Measurements from ENCODE around the gene MLIP.

Gene MLIP

DNA sequence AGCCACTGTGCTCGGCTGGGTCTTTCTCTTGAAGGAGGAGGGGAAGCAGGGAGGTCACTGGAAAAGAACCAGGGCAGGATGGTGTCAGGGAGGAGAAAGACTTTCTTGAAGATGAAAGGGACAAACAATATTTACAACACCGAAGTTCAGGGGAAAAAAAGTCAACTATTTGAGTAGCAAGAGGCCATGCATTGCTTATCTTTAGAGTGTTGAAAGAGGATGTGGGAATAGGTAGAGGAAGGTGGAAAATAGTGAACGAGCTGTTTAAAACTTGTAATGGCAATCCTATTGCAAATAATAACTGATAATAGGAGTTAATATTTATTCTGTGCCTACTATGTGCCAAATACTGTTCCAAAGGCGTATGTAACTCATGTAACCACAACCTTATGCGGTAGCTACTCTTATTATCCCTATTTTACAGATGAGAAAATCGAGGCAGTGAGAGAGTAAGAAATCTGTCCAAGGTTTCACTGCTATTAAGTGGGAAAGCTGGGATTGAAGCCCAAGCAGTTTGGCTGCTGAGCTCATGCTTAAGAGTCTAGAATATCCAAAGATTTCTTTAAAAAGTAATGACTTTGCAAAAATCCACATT is 12.7 kb upstream of the MLIP start:
- ChIA-PET POLR2A (no interaction called here), CTCF (no interaction called here)
- TF ChIP-seq FOXK2 (IDR thresholded peaks at IDR 0.05) (no peak), SP1 (IDR thresholded peaks at IDR 0.05) (no peak), ZNF384 (IDR thresholded peaks at IDR 0.05) (no peak), CTBP1 (IDR thresholded peaks at IDR 0.05; ENCODE audit: borderline replicate concordance) (no peak), L3MBTL2 (conservative IDR thresholded peaks at IDR 0.05) (no peak), LEF1 (IDR thresholded peaks at IDR 0.05; ENCODE audit: borderline replicate concordance) (no peak), SUZ12 (IDR thresholded peaks at IDR 0.05) (no peak)
- DNase-seq (ENCODE audit: extremely low spot score), result no peak

DNA sequence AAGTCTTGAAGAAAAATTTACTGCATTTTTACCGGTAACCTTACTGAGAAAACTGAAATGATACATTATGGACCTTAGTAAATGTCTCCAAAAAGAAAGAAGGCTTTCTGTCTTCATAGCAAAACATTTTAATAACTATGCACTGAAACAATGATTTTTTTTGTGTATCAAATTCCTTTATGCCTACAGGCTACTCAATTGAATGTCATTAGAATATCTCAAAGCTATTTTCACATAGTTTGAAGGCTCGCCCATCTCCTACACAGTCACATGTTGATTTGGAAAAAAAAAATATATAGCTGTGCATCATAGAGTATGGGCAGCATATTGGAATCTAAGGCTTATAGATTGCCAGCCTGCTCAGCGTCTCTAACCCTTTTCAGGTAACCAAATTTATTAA is 12.0 kb upstream of the MLIP start:
- POLR2A ChIA-PET, result no interaction called here
- TF ChIP-seq ELF4 (IDR thresholded peaks at IDR 0.05) (no peak), SUZ12 (IDR thresholded peaks at IDR 0.05) (no peak), LEF1 (IDR thresholded peaks at IDR 0.05; ENCODE audit: borderline replicate concordance) (no peak), L3MBTL2 (conservative IDR thresholded peaks at IDR 0.05) (no peak), SP1 (IDR thresholded peaks at IDR 0.05) (no peak), NFRKB (IDR thresholded peaks at IDR 0.05) (no peak), ARNT (IDR thresholded peaks at IDR 0.05) (no peak), BHLHE40 (IDR thresholded peaks at IDR 0.05; ENCODE audit: borderline replicate concordance) (no peak), CTBP1 (IDR thresholded peaks at IDR 0.05; ENCODE audit: borderline replicate concordance) (no peak), PKNOX1 (IDR thresholded peaks at IDR 0.05) (no peak), FOXM1 (IDR thresholded peaks at IDR 0.05; ENCODE audit: borderline replicate concordance) (no peak), TARDBP (IDR thresholded peaks at IDR 0.05) (no peak)
- DNase-seq (ENCODE audit: extremely low spot score), result no peak
- CTCF ChIA-PET, result no interaction called here

DNA sequence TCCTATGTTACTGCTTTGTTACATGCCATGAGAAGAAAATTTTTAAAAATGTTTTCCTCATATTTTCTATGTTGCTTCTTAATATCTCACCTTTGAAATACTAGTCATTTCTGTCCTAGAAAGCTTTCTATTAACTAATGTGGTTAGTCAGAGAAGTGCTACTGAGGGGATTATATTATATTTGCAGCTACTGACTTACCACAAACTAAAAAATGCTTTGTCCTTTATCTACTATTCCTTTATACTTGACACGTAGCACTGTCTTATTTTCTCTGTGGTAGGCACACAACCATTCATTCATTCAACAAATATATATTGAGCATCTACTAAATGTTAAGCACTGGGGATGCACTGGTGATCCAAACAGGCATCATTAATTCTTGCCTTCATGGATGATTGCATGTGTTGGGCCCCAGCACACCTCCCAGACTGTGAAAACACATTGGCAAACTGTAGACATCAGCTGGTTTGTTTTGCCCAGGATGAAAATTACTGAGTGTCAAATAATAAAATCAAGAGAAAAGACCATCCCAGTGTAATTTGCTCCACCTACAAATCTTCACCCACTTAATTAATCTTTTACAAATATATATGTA is 10.7 kb upstream of the MLIP start:
- no peak for TF ChIP-seq ELF4 (IDR thresholded peaks at IDR 0.05)
- ChIA-PET POLR2A (no interaction called here), CTCF (no interaction called here)
- no peak for DNase-seq (ENCODE audit: extremely low spot score)

DNA sequence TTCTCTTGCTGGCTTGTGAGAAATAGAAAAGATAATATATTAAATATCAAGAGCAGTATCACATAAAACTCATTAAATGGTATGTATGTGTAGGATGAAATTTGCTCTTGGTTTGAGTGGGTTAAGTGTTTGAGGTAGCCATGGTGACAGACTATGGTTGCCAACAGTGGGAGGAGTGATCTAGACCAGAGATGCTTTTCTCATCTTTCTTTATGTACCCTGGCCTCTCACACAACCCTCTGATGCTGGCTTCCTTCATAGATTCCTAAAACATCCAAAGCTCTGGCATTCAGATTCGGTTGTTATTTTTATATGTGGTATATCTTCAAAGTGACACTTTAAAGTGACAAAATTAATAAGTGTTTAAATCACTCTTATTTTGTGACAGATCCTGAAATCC is 9.0 kb upstream of the MLIP start:
- TF ChIP-seq CTBP1 (IDR thresholded peaks at IDR 0.05; ENCODE audit: borderline replicate concordance) (no peak), LEF1 (IDR thresholded peaks at IDR 0.05; ENCODE audit: borderline replicate concordance) (no peak), SUZ12 (IDR thresholded peaks at IDR 0.05) (no peak), ZNF384 (IDR thresholded peaks at IDR 0.05) (no peak), BHLHE40 (IDR thresholded peaks at IDR 0.05; ENCODE audit: borderline replicate concordance) (no peak), ELF4 (IDR thresholded peaks at IDR 0.05) (no peak), FOXK2 (IDR thresholded peaks at IDR 0.05) (no peak), L3MBTL2 (conservative IDR thresholded peaks at IDR 0.05) (no peak)
- CTCF ChIA-PET, result no interaction called here
- POLR2A ChIA-PET, result no interaction called here
- no peak for DNase-seq (ENCODE audit: extremely low spot score)

GRCh38 chr6:54103497-54103896 is 7.7 kb upstream of the MLIP start:
- ChIA-PET CTCF (no interaction called here), POLR2A (no interaction called here)
- no peak for DNase-seq (ENCODE audit: extremely low spot score)
- TF ChIP-seq ARNT (IDR thresholded peaks at IDR 0.05) (no peak), L3MBTL2 (conservative IDR thresholded peaks at IDR 0.05) (no peak), FOXK2 (IDR thresholded peaks at IDR 0.05) (no peak), ELF4 (IDR thresholded peaks at IDR 0.05) (no peak), ZNF384 (IDR thresholded peaks at IDR 0.05) (no peak), NFRKB (IDR thresholded peaks at IDR 0.05) (no peak), HDGF (IDR thresholded peaks at IDR 0.05; ENCODE audit: borderline replicate concordance) (no peak), FOXA1 (IDR thresholded peaks at IDR 0.05) (no peak), SP1 (IDR thresholded peaks at IDR 0.05) (no peak), SUZ12 (IDR thresholded peaks at IDR 0.05) (no peak), BHLHE40 (IDR thresholded peaks at IDR 0.05; ENCODE audit: borderline replicate concordance) (no peak), LEF1 (IDR thresholded peaks at IDR 0.05; ENCODE audit: borderline replicate concordance) (no peak)

GRCh38 chr6:54106727-54107126 is 4.5 kb upstream of the MLIP start:
- ChIA-PET POLR2A (no interaction called here), CTCF (no interaction called here)
- TF ChIP-seq BHLHE40 (IDR thresholded peaks at IDR 0.05; ENCODE audit: borderline replicate concordance) (no peak), FOXA1 (IDR thresholded peaks at IDR 0.05) (no peak), FOXM1 (IDR thresholded peaks at IDR 0.05; ENCODE audit: borderline replicate concordance) (no peak), SUZ12 (IDR thresholded peaks at IDR 0.05) (no peak), HDGF (IDR thresholded peaks at IDR 0.05; ENCODE audit: borderline replicate concordance) (no peak), ARNT (IDR thresholded peaks at IDR 0.05) (no peak), ZNF384 (IDR thresholded peaks at IDR 0.05) (no peak)
- no peak for DNase-seq (ENCODE audit: extremely low spot score)

DNA sequence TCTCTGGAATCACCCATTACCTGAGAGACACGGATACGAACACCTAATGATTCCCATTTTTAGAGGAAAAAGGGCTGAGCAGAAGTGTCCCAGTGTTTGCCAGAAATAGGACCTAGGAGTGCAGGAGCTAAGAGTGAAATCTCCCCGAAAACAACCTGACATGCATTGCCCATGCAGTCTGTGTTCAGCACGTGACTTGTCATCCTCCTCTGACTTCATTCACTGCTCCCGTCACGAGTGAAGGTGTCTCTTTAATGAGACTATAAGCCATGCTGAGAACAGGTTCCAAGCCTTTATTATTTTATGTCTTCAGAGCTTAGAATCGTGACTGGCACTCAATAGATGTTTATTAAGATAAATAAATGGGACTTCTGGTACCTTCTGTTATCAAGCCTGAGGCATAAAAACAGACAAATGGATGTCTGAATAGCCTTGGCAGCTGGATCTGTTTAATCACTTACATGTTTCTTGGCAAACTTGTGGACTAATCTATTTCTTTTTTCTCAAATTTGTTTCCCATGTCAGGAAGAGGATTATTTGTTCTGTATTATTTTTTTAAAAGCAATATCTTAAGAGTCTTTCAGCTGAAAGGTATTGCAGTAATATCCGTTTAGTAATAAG is 3.7 kb upstream of the MLIP start:
- ChIA-PET CTCF (no interaction called here), POLR2A (no interaction called here)
- DNase-seq (ENCODE audit: extremely low spot score), result no peak
- no peak for TF ChIP-seq NFRKB (IDR thresholded peaks at IDR 0.05)
- TF ChIP-seq ZNF384 (IDR thresholded peaks at IDR 0.05), result no peak
- no peak for TF ChIP-seq TARDBP (IDR thresholded peaks at IDR 0.05)
- no peak for TF ChIP-seq BHLHE40 (IDR thresholded peaks at IDR 0.05; ENCODE audit: borderline replicate concordance)
- no peak for TF ChIP-seq PKNOX1 (IDR thresholded peaks at IDR 0.05)
- no peak for TF ChIP-seq ELF4 (IDR thresholded peaks at IDR 0.05)
- TF ChIP-seq FOXM1 (IDR thresholded peaks at IDR 0.05; ENCODE audit: borderline replicate concordance), result no peak
- no peak for TF ChIP-seq SP1 (IDR thresholded peaks at IDR 0.05)
- TF ChIP-seq L3MBTL2 (conservative IDR thresholded peaks at IDR 0.05), result no peak
- no peak for TF ChIP-seq FOXA1 (IDR thresholded peaks at IDR 0.05)
- no peak for TF ChIP-seq CTBP1 (IDR thresholded peaks at IDR 0.05; ENCODE audit: borderline replicate concordance)
- no peak for TF ChIP-seq FOXK2 (IDR thresholded peaks at IDR 0.05)
- TF ChIP-seq ARNT (IDR thresholded peaks at IDR 0.05), result no peak
- TF ChIP-seq LEF1 (IDR thresholded peaks at IDR 0.05; ENCODE audit: borderline replicate concordance), result no peak
- TF ChIP-seq SUZ12 (IDR thresholded peaks at IDR 0.05), result no peak
- TF ChIP-seq HDGF (IDR thresholded peaks at IDR 0.05; ENCODE audit: borderline replicate concordance), result no peak
